K562 (cell line): ENCODE results near the gene SEPHS1. TPM values are rescaled to one million over a fixed set of nuclear protein-coding genes. Genes with fewer than 3 reads are reported as not detected.

Experiments used
- ATAC-seq: fragments of 200-7000 bp; cut with Tn5 transposase; 3 replicates; pipeline ENCODE4 v1.9.1; 2020; ENCODE audit warnings: moderate library complexity
- BruUV-seq: library from RNA; stranded (reverse); fragments of 400-500 nt; replicated peaks from 2 replicates; lab custom pipeline; 2021; lab: Mats Ljungman, UMichigan
- CTCF ChIA-PET: fragments of 300-600 bp; formaldehyde crosslinking; extraction: SDS; loops from one replicate; lab custom pipeline; 2021; ENCODE audit warnings: low intra/inter-chr PET ratio; lab: Yijun Ruan, JAX
- POLR2A ChIA-PET: fragments of 300-600, 350-650 bp; sonication (Branson Sonifier 250); formaldehyde crosslinking; extraction: SDS; loops from one replicate; lab custom pipeline; 2021; ENCODE audit warnings: antibody characterized with exemption, inconsistent platforms; lab: Yijun Ruan, JAX
- DNase-seq, 4 experiments: peaks; one replicate each; pipeline versions ENCODE4 v3.0.0 to v3.0.0-alpha.2; 2011 to 2018; ENCODE audit warnings: low spot score in 3 of 4, mixed read lengths in 3 of 4; ENCODE audit errors: extremely low read depth in 1 of 4
- FAIRE-seq: peaks from 2 replicates; lab custom pipeline; 2011; peaks lifted over from hg19 to GRCh38; lab: Jason Lieb, UNC
- H2AFZ ChIP-seq: 2 replicates; pipeline ENCODE4 v1.6.0; 2011; ENCODE audit warnings: low read depth, low read length, control low read depth, inconsistent platforms
- H3K27ac ChIP-seq: fragments of 200-600 bp; 3 replicates; pipeline ENCODE4 v1.8.0; 2011; ENCODE audit warnings: low read depth, mild to moderate bottlenecking, control low read depth, inconsistent platforms, low read length, moderate library complexity, mixed read lengths; ENCODE audit errors: extremely low read depth
- H3K27me3 ChIP-seq, 2 experiments: fragments of 300-600 bp in 1 of 2; 2 replicates in 1 of 2; 3 replicates in 1 of 2; pipeline versions ENCODE4 v1.6.0 to v1.8.0; 2011; ENCODE audit warnings: inconsistent platforms in 2 of 2, low read length in 2 of 2, mild to moderate bottlenecking in 1 of 2, mixed read lengths in 1 of 2, moderate library complexity in 1 of 2; ENCODE audit not compliant: control insufficient read depth in 2 of 2, insufficient read depth in 2 of 2
- H3K36me3 ChIP-seq: fragments of 300-600 bp; 3 replicates; pipeline ENCODE4 v1.8.0; 2011; ENCODE audit warnings: mild to moderate bottlenecking, low read length, inconsistent platforms; ENCODE audit not compliant: control insufficient read depth, insufficient read depth
- H3K4me1 ChIP-seq, 2 experiments: fragments of 200-600 bp in 1 of 2; replicated peaks in 1 of 2; 2 replicates in 1 of 2; 3 replicates in 1 of 2; pipeline versions ENCODE4 v1.5.1 to v1.8.0; 2011; ENCODE audit warnings: inconsistent platforms in 2 of 2, low read length in 2 of 2, mild to moderate bottlenecking in 1 of 2, mixed read lengths in 1 of 2, moderate library complexity in 1 of 2; ENCODE audit not compliant: control insufficient read depth in 2 of 2, insufficient read depth in 2 of 2
- H3K4me2 ChIP-seq: 2 replicates; pipeline ENCODE4 v1.6.1; 2011; ENCODE audit warnings: low read length, control low read depth, inconsistent platforms, mixed read lengths; ENCODE audit not compliant: insufficient read depth
- H3K4me3 ChIP-seq: fragments of 200-600 bp; sonication (generic), shearing (Covaris generic); 2 replicates; pipeline ENCODE4 v1.5.1; 2016; ENCODE audit warnings: control low read depth, inconsistent platforms
- H3K79me2 ChIP-seq: fragments of 200-600 bp; 3 replicates; pipeline ENCODE4 v1.8.0; 2011; ENCODE audit warnings: low read length, inconsistent platforms; ENCODE audit not compliant: control insufficient read depth, insufficient read depth
- H3K9ac ChIP-seq, 2 experiments: 2 replicates each; pipeline versions ENCODE4 v1.6.0 to v1.6.1; 2011; ENCODE audit warnings: low read depth in 2 of 2, low read length in 2 of 2, control low read depth in 1 of 2, inconsistent platforms in 1 of 2, mild to moderate bottlenecking in 1 of 2, mixed read lengths in 1 of 2; ENCODE audit not compliant: insufficient read depth in 1 of 2
- H3K9me1 ChIP-seq: one replicate; pipeline ENCODE4 v1.6.0; 2011; ENCODE audit warnings: inconsistent platforms, mild to moderate bottlenecking, low read length, moderate library complexity; ENCODE audit not compliant: control insufficient read depth, insufficient read depth
- H3K9me3 ChIP-seq: replicated peaks from 2 replicates; pipeline ENCODE4 v1.5.1; 2011; ENCODE audit warnings: low read depth, low read length, inconsistent platforms; ENCODE audit not compliant: control insufficient read depth, insufficient read depth
- H4K20me1 ChIP-seq: replicated peaks from 2 replicates; pipeline ENCODE4 v1.6.1; 2011; ENCODE audit warnings: low read length, inconsistent platforms, mixed read lengths; ENCODE audit not compliant: control insufficient read depth, insufficient read depth
- ATF3 ChIP-seq, 2 experiments: fragments of 450-650 bp in 1 of 2; sonication (generic) in 1 of 2; formaldehyde crosslinking in 1 of 2; IDR thresholded peaks in 1 of 2; conservative IDR thresholded peaks in 1 of 2; 2 replicates each; pipeline versions ENCODE4 v1.6.1 to v1.8.1; 2016 to 2023; ENCODE audit warnings: mild to moderate bottlenecking in 2 of 2, moderate library complexity in 2 of 2, inconsistent platforms in 1 of 2, missing genetic modification reagents in 1 of 2
- BRF1 ChIP-seq: IDR thresholded peaks from 3 replicates; pipeline ENCODE4 v1.6.1; 2011; ENCODE audit warnings: borderline replicate concordance, mild to moderate bottlenecking; ENCODE audit not compliant: insufficient read length; ENCODE audit errors: extremely low read depth
- EZH2 ChIP-seq: IDR thresholded peaks from 2 replicates; pipeline ENCODE4 v1.6.1; 2012; ENCODE audit warnings: low read depth, mild to moderate bottlenecking, inconsistent platforms, low read length, borderline replicate concordance
- HDAC8 ChIP-seq: fragments of 450-650 bp; IDR thresholded peaks from 2 replicates; pipeline ENCODE4 v1.6.1; 2016; ENCODE audit warnings: mild to moderate bottlenecking, missing genetic modification characterization, moderate library complexity, missing compliant biosample characterization
- ILK ChIP-seq: fragments of 450-650 bp; IDR thresholded peaks from 2 replicates; pipeline ENCODE4 v1.6.1; 2016; ENCODE audit warnings: missing genetic modification characterization, low read depth, mild to moderate bottlenecking, missing compliant biosample characterization, moderate library complexity, borderline replicate concordance
- MED1 ChIP-seq: sonication (generic); formaldehyde crosslinking; IDR thresholded peaks from 2 replicates; pipeline ENCODE4 v1.8.1; 2023; ENCODE audit warnings: missing genetic modification reagents, borderline replicate concordance
- NCOA4 ChIP-seq: fragments of 450-650 bp; IDR thresholded peaks from 2 replicates; pipeline ENCODE4 v1.6.1; 2018; ENCODE audit warnings: mild to moderate bottlenecking; ENCODE audit not compliant: partially characterized antibody
- NR3C1 ChIP-seq: sonication (generic); formaldehyde crosslinking; IDR thresholded peaks from 2 replicates; pipeline ENCODE4 v1.8.1; 2022; ENCODE audit warnings: missing genetic modification reagents
- PHB2 ChIP-seq: fragments of 450-650 bp; IDR thresholded peaks from 2 replicates; pipeline ENCODE4 v1.6.1; 2017; ENCODE audit warnings: low read depth
- SNRNP70 ChIP-seq: fragments of 200-400 bp; formaldehyde crosslinking; optimal IDR thresholded peaks from 2 replicates; pipeline ENCODE3; 2017; ENCODE audit warnings: low read depth, low read length
- TEAD4 ChIP-seq, 2 experiments: sonication (generic) in 1 of 2; formaldehyde crosslinking in 1 of 2; IDR thresholded peaks; 2 replicates each; pipeline versions ENCODE4 v1.6.1 to v1.8.0; 2012 to 2022; ENCODE audit warnings: borderline replicate concordance in 1 of 2, inconsistent platforms in 1 of 2, low read length in 1 of 2, mild to moderate bottlenecking in 1 of 2, missing genetic modification reagents in 1 of 2
- ZNF445 ChIP-seq: fragments of 250-450 bp; sonication (Bioruptor Pico); IDR thresholded peaks from 2 replicates; pipeline ENCODE4 v1.4.0; 2020; ENCODE audit warnings: low read depth, mild to moderate bottlenecking, moderate library complexity
- ZNF717 ChIP-seq: fragments of 250-450 bp; sonication (Bioruptor Pico); IDR thresholded peaks from 2 replicates; pipeline ENCODE4 v1.5.0; 2021
- ZNF830 ChIP-seq: fragments of 250-450 bp; sonication (Bioruptor Pico); IDR thresholded peaks from 2 replicates; pipeline ENCODE4 v1.5.0; 2021; ENCODE audit warnings: mild to moderate bottlenecking
- WGBS: fragments of 100-300 bp; shearing (Covaris generic); methylation state at CpG from one replicate; pipeline ENCODE4 v1.1.6; 2016; ENCODE audit warnings: low coverage, mixed read lengths; ENCODE audit not compliant: insufficient coverage; ENCODE audit errors: missing lambda C conversion rate; 5-methylcytosine and 5-hydroxymethylcytosine counted together
- in situ Hi-C: fragments of 300-500 bp; cut with MboI; formaldehyde crosslinking; loops from 4 replicates; pipeline ENCODE4 v1.15.0; 2018; ENCODE audit warnings: inconsistent platforms, mixed read lengths
- intact Hi-C: fragments of 100-400 bp; cut with micrococcal nuclease; formaldehyde crosslinking; loops from 2 replicates; pipeline ENCODE4 v1.14.2; 2022
- polyA plus RNA-seq, 8 experiments: library from polyadenylated mRNA; depleted of rRNA in 4 of 8; stranded (reverse) in 5 of 8; unstranded in 3 of 8; fragments of >200 nt; fragmentation: Nextera tagmentation in 2 of 8; fragmentation: Illumina TruSeq in 1 of 8; extraction: Ambion mirVana in 2 of 8; extraction: Trizol in 1 of 8; gene quantifications; 2 replicates each; pipeline versions ENCODE4 v1.2.1 to v1.2.3, GENCODE V29; 2011 to 2014; ENCODE audit warnings: inconsistent platforms in 1 of 8, missing spikeins in 1 of 8
- total RNA-seq, 7 experiments: library from RNA; depleted of rRNA in 6 of 7; stranded (reverse); fragments of >200 nt in 6 of 7; fragmentation: Illumina TruSeq in 2 of 7; extraction: Trizol in 2 of 7; gene quantifications; 2 replicates each; pipeline versions ENCODE4 v1.2.1 to v1.2.3, GENCODE V29; 2011 to 2021; ENCODE audit warnings: low replicate concordance in 1 of 7
- TF ChIP-seq, protein P1 (sequence below): IDR thresholded peaks from 2 replicates; pipeline ENCODE4 v1.6.1; 2012; ENCODE audit warnings: low read depth, low read length, improper control_type of control experiment, borderline replicate concordance

Gene SEPHS1
- total and polyA plus RNA-seq, 9 of the 15 experiments (the other 6 are each of a cell fraction or from before 2014, with no cell fraction given): 14.7 to 82.8 (median 41.8) TPM

GRCh38 chr10:13270877-13271551 is 77.1 kb downstream of the SEPHS1 start (continued):
- TF ChIP-seq MED1 (CRISPR knock-in tag): no peak
- TF ChIP-seq HDAC8 (tag): no peak
- no peak for TF ChIP-seq NR3C1
- no peak for TF ChIP-seq PHB2
- TF ChIP-seq ATF3 (IDR thresholded peaks at IDR 0.05): peak; percentile 52
- TF ChIP-seq ATF3 (CRISPR knock-in tag; conservative IDR thresholded peaks at IDR 0.05): no peak

GRCh38 chr10:13268841-13269240 is 79.3 kb downstream of the SEPHS1 start:
- DNase-seq: peak in 2 of 4 experiments; percentile 24 to 83
- peak; percentile 16 for ATAC-seq
- intact Hi-C loops (no loop called here), in situ Hi-C loops (no loop called here)
- Histone ChIP-seq H4K20me1 (no peaks in the 10 kb centered on the region), H3K27ac (peak overlapping the region; percentile 67; the same call in 1 of the 3 replicates), H3K9ac (no peak overlapping the region; a peak in 1 of 4 replicates), H3K4me1 (peaks cover 21 to 27% of the 10 kb centered on the region in 2 experiments; a peak in 4 of 5 replicates), H3K9me1 (no peaks in the 10 kb centered on the region), H3K9me3 (no peaks in the 10 kb centered on the region), H3K79me2 (no peaks in the 10 kb centered on the region), H2AFZ (0 out of 2 replicates have a peak overlapping the region, but pooled peaks have one; percentile 69), H3K36me3 (no peaks in the 10 kb centered on the region), H3K4me3 (no peak overlapping the region), H3K4me2 (0 out of 2 replicates have a peak overlapping the region, but pooled peaks have one; percentile 6), H3K27me3 (no peaks in the 10 kb centered on the region; a peak in 1 of 5 replicates)
- peak; percentile 87 for FAIRE-seq
- POLR2A ChIA-PET: interaction anchor here (0.6 to 0.9 kb wide), 3 partner anchors 21 to 1053 kb away, joined by 3 to 4 read pairs (median 3); no protein-coding TSS in a partner anchor
- WGBS: 0% methylated on average over 3 of the region's 3 CpGs
- CTCF ChIA-PET: no interaction called here
- BruUV-seq: no TSS peak
- peak; percentile 93 for TF ChIP-seq TEAD4 (IDR thresholded peaks at IDR 0.05; ENCODE audit: low read length)
- no peak for TF ChIP-seq TEAD4 (CRISPR knock-in tag; IDR thresholded peaks at IDR 0.05; ENCODE audit: borderline replicate concordance)
- TF ChIP-seq, protein P1, sequence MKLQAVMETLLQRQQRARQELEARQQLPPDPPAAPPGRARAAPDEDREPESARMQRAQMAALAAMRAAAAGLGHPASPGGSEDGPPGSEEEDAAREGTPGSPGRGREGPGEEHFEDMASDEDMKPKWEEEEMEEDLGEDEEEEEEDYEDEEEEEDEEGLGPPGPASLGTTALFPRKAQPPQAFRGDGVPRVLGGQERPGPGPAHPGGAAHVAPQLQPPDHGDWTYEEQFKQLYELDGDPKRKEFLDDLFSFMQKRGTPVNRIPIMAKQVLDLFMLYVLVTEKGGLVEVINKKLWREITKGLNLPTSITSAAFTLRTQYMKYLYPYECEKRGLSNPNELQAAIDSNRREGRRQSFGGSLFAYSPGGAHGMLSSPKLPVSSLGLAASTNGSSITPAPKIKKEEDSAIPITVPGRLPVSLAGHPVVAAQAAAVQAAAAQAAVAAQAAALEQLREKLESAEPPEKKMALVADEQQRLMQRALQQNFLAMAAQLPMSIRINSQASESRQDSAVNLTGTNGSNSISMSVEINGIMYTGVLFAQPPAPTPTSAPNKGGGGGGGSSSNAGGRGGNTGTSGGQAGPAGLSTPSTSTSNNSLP: no peak
- no peak for TF ChIP-seq NR3C1
- no peak for TF ChIP-seq ZNF445 (CRISPR knock-in tag)
- no peak for TF ChIP-seq SNRNP70
- TF ChIP-seq ZNF717 (CRISPR knock-in tag): no peak
- no peak for TF ChIP-seq BRF1
- TF ChIP-seq ZNF830 (CRISPR knock-in tag): no peak
- TF ChIP-seq EZH2: no peak
- TF ChIP-seq NCOA4: no peak
- TF ChIP-seq ILK (tag): no peak
